Measurements from ENCODE around the gene PIK3IP1. TPM values are rescaled to one million over a fixed set of nuclear protein-coding genes. Genes with fewer than 3 reads are reported as not detected.
"Not testable (repeated sequence)": the region's sequence is repeated elsewhere in the genome, so short reads cannot be mapped to it uniquely, and the experiment has no call there.

PIK3IP1 gene
- total and polyA plus RNA-seq, 9 of the 15 experiments (the other 6 are each of a cell fraction or from before 2014, with no cell fraction given), result 0.11 to 1.3 (median 0.77) TPM

- in situ Hi-C loops (cut with MboI) (no loop called here), intact Hi-C loops (cut with micrococcal nuclease) (no loop called here)
- POLR2A ChIA-PET, result interaction anchor here (0.8 to 2.0 kb wide), 3 partner anchors 8 to 19 kb away, joined by 3 to 6 read pairs (median 3); no protein-coding TSS in a partner anchor
- no peak overlapping the region for H3K4me2 ChIP-seq (ENCODE audit: insufficient read depth, low read length)
- no peaks in the 10 kb centered on the region for H3K36me3 ChIP-seq (ENCODE audit: control insufficient read depth, insufficient read depth, low read length)
- H4K20me1 ChIP-seq (replicated peaks; ENCODE audit: control insufficient read depth, insufficient read depth, low read length), result peaks cover 7% of the 10 kb centered on the region; the same call in 1 of the 2 replicates
- H3K27ac ChIP-seq (ENCODE audit: extremely low read depth, low read depth, low read length), result no peak overlapping the region
- WGBS (ENCODE audit: insufficient coverage, low coverage, missing lambda C conversion rate), result no CpG with 5 or more reads among the region's 1 CpG
- no peaks in the 10 kb centered on the region for H3K9me3 ChIP-seq (replicated peaks; ENCODE audit: control insufficient read depth, insufficient read depth, low read depth, low read length)
- H3K27me3 ChIP-seq (ENCODE audit: control insufficient read depth in 2 of 2, insufficient read depth in 2 of 2, low read length in 2 of 2), result no peaks in the 10 kb centered on the region
- CTCF ChIA-PET (ENCODE audit: low intra/inter-chr PET ratio), result interaction anchor here (0.7 kb wide), 1 partner anchor 1149 kb away, joined by 5 read pairs; no protein-coding TSS in a partner anchor
- peaks cover 0 to 7% of the 10 kb centered on the region in 2 experiments; a peak in 3 of 5 replicates for H3K4me1 ChIP-seq (replicated peaks in 1 of 2; ENCODE audit: control insufficient read depth in 2 of 2, insufficient read depth in 2 of 2, low read length in 2 of 2)
- DNase-seq (ENCODE audit: extremely low read depth in 1 of 4, low spot score in 3 of 4) (no peak), ATAC-seq (no peak), FAIRE-seq (no peak)
- no TSS peak for BruUV-seq (replicated peaks)
- TF ChIP-seq CBX8 (IDR thresholded peaks at IDR 0.05; ENCODE audit: borderline replicate concordance, extremely low read depth, low read depth, low read length, poor library complexity, severe bottlenecking), result no peak
- no peak for TF ChIP-seq HNRNPUL1 (IDR thresholded peaks at IDR 0.05; ENCODE audit: low read length)
- no peak for TF ChIP-seq ZBTB17 (CRISPR knock-in tag; IDR thresholded peaks at IDR 0.05)
- TF ChIP-seq XRCC3 (IDR thresholded peaks at IDR 0.05), result no peak
- no peak for TF ChIP-seq DACH1 (IDR thresholded peaks at IDR 0.05; ENCODE audit: partially characterized antibody)
- no peak for TF ChIP-seq RBM15 (IDR thresholded peaks at IDR 0.05; ENCODE audit: insufficient read depth, low read length)
- TF ChIP-seq TBP (optimal IDR thresholded peaks at IDR 0.05; ENCODE audit: low read depth, low read length), result no peak
- no peak overlapping the region for H3K9ac ChIP-seq (ENCODE audit: insufficient read depth in 1 of 2, low read depth in 2 of 2, low read length in 2 of 2)
- H3K4me3 ChIP-seq, result no peak overlapping the region
- H3K79me2 ChIP-seq (ENCODE audit: control insufficient read depth, insufficient read depth, low read length), result no peaks in the 10 kb centered on the region
- H2AFZ ChIP-seq (ENCODE audit: low read depth, low read length), result no peak overlapping the region
- H3K9me1 ChIP-seq (ENCODE audit: control insufficient read depth, insufficient read depth, low read length), result no peaks in the 10 kb centered on the region
Measured at GRCh38 chr22:31238057-31238456, 54.2 kb downstream of the PIK3IP1 start.

- H4K20me1 ChIP-seq (replicated peaks; ENCODE audit: control insufficient read depth, insufficient read depth, low read length); H3K36me3 ChIP-seq (ENCODE audit: control insufficient read depth, insufficient read depth, low read length); H3K9me3 ChIP-seq (replicated peaks; ENCODE audit: control insufficient read depth, insufficient read depth, low read depth, low read length); CTCF ChIA-PET (ENCODE audit: low intra/inter-chr PET ratio); H3K4me1 ChIP-seq (replicated peaks in 1 of 2; ENCODE audit: control insufficient read depth in 2 of 2, insufficient read depth in 2 of 2, low read length in 2 of 2); H3K27ac ChIP-seq (ENCODE audit: extremely low read depth, low read depth, low read length); H3K4me3 ChIP-seq; H3K4me2 ChIP-seq (ENCODE audit: insufficient read depth, low read length); H2AFZ ChIP-seq (ENCODE audit: low read depth, low read length); intact Hi-C loops (cut with micrococcal nuclease); H3K9ac ChIP-seq (ENCODE audit: insufficient read depth in 1 of 2, low read depth in 2 of 2, low read length in 2 of 2); ATAC-seq; FAIRE-seq; H3K79me2 ChIP-seq (ENCODE audit: control insufficient read depth, insufficient read depth, low read length); POLR2A ChIA-PET; BruUV-seq (replicated peaks); DNase-seq (ENCODE audit: extremely low read depth in 1 of 4, low spot score in 3 of 4); H3K27me3 ChIP-seq (ENCODE audit: control insufficient read depth in 2 of 2, insufficient read depth in 2 of 2, low read length in 2 of 2); H3K9me1 ChIP-seq (ENCODE audit: control insufficient read depth, insufficient read depth, low read length); in situ Hi-C loops (cut with MboI): not testable (repeated sequence)
- WGBS (ENCODE audit: insufficient coverage, low coverage, missing lambda C conversion rate), result 96% methylated on average over 4 of the region's 4 CpGs
Measured at GRCh38 chr22:31236044-31236443, 56.2 kb downstream of the PIK3IP1 start.
